IMR-90 (cell line): Measurements from ENCODE around the gene DNAJC12.

Experiments used
- BHLHE40 ChIP-seq: fragments of 150-350 bp; IDR thresholded peaks from 2 replicates; pipeline ENCODE4 v1.6.1; 2016; ENCODE audit warnings: mild to moderate bottlenecking, low read depth, low read length
- CEBPB ChIP-seq: IDR thresholded peaks from 2 replicates; pipeline ENCODE4 v1.6.1; 2012; ENCODE audit warnings: low read depth, low read length, improper control_type of control experiment
- CHD1 ChIP-seq: IDR thresholded peaks from 2 replicates; pipeline ENCODE4 v1.6.1; 2012; ENCODE audit warnings: low read depth, low read length, improper control_type of control experiment
- FOS ChIP-seq: fragments of 150-350 bp; IDR thresholded peaks from 2 replicates; pipeline ENCODE4 v1.6.1; 2016; ENCODE audit warnings: low read depth, low read length
- MAFK ChIP-seq: IDR thresholded peaks from 2 replicates; pipeline ENCODE4 v1.6.1; 2012; ENCODE audit warnings: low read depth, low read length, improper control_type of control experiment
- POLR2A ChIP-seq: IDR thresholded peaks from 2 replicates; pipeline ENCODE4 v1.6.1; 2012; ENCODE audit warnings: mild to moderate bottlenecking, low read depth, low read length
- RCOR1 ChIP-seq: IDR thresholded peaks from 2 replicates; pipeline ENCODE4 v1.6.1; 2012; ENCODE audit warnings: mild to moderate bottlenecking, low read length, improper control_type of control experiment; ENCODE audit not compliant: insufficient replicate concordance
- RFX5 ChIP-seq: IDR thresholded peaks from 2 replicates; pipeline ENCODE4 v1.8.0; 2012; ENCODE audit warnings: low read depth, mild to moderate bottlenecking, low read length, moderate library complexity
- SMC3 ChIP-seq: fragments of 150-350 bp; IDR thresholded peaks from 2 replicates; pipeline ENCODE4 v1.6.1; 2016; ENCODE audit warnings: low read depth, mild to moderate bottlenecking, antibody characterized with exemption, low read length, moderate library complexity
- TF ChIP-seq, protein P1 (sequence below): conservative IDR thresholded peaks from 2 replicates; pipeline ENCODE4 v1.5.1; 2012; ENCODE audit warnings: mild to moderate bottlenecking, low read depth, low read length, improper control_type of control experiment
- TF ChIP-seq, protein P2 (sequence below): fragments of 150-350 bp; IDR thresholded peaks from 2 replicates; pipeline ENCODE4 v1.6.1; 2017; ENCODE audit warnings: mild to moderate bottlenecking, antibody characterized with exemption, low read length, low read depth

DNA sequence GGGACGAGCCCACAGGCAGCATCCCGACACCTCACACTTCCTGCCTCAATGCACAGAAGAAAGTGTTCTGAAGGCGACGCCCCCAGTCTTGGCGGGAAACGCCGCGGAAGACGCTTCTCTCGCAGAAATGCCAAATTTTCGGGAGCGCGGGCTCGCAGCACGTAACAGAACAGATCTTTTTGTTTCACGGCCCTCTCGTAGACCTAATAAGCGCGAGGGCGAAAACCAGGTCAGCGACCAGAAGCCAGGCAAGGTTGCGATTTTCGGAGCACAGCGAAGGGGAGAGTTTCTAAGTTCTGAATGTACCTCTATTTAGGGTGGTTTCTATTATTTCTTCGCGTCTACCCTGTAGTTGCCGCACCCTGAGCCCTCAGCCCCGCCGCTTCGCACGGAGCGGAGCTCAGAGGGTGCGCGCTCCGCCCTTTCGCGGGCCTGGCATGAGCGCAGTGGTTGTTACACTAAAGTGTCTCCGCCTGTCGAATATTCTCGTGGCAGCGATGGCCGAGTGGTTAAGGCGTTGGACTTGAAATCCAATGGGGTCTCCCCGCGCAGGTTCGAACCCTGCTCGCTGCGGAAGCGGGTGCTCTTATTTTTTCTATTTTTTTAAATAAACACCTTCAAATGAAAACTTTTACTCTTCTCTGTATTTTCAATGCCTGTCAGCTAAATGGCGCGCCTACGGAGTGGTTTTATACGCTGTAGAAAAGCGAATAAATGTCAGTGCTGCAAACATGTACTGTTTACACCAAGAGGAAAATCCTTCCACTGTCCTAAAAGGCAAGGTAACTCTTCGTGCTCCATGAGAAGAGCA lies 73.8 kb downstream of the DNAJC12 start:
- TF ChIP-seq, protein P1, sequence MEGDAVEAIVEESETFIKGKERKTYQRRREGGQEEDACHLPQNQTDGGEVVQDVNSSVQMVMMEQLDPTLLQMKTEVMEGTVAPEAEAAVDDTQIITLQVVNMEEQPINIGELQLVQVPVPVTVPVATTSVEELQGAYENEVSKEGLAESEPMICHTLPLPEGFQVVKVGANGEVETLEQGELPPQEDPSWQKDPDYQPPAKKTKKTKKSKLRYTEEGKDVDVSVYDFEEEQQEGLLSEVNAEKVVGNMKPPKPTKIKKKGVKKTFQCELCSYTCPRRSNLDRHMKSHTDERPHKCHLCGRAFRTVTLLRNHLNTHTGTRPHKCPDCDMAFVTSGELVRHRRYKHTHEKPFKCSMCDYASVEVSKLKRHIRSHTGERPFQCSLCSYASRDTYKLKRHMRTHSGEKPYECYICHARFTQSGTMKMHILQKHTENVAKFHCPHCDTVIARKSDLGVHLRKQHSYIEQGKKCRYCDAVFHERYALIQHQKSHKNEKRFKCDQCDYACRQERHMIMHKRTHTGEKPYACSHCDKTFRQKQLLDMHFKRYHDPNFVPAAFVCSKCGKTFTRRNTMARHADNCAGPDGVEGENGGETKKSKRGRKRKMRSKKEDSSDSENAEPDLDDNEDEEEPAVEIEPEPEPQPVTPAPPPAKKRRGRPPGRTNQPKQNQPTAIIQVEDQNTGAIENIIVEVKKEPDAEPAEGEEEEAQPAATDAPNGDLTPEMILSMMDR, result no peak
- no peak for TF ChIP-seq POLR2A
- TF ChIP-seq CHD1, result no peak
- TF ChIP-seq RFX5, result no peak
- TF ChIP-seq, protein P2, sequence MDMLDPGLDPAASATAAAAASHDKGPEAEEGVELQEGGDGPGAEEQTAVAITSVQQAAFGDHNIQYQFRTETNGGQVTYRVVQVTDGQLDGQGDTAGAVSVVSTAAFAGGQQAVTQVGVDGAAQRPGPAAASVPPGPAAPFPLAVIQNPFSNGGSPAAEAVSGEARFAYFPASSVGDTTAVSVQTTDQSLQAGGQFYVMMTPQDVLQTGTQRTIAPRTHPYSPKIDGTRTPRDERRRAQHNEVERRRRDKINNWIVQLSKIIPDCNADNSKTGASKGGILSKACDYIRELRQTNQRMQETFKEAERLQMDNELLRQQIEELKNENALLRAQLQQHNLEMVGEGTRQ, result no peak
- TF ChIP-seq CEBPB, result no peak
- no peak for TF ChIP-seq MAFK
- TF ChIP-seq FOS, result peak; percentile 92
- TF ChIP-seq RCOR1, result no peak
- no peak for TF ChIP-seq BHLHE40
- no peak for TF ChIP-seq SMC3
